Thyroid gland (tissue), 4 donors: ENCODE results near the gene UST. TPM values are rescaled to one million over a fixed set of nuclear protein-coding genes. Genes with fewer than 3 reads are reported as not detected.
"Not testable (repeated sequence)": the region's sequence is repeated elsewhere in the genome, so short reads cannot be mapped to it uniquely, and the experiment has no call there.

Experiments used
- DNase-seq, 2 donors: peaks; one replicate each; pipeline ENCODE4 v3.0.0-alpha.2; 2019
- H3K27ac ChIP-seq, 3 donors: fragments of 200-600 bp; sonication (generic); 1 replicate in 2 of 3; 2 replicates in 1 of 3; pipeline ENCODE4 v1.5.1; 2016 to 2019; ENCODE audit warnings: mild to moderate bottlenecking in 1 of 3, moderate library complexity in 1 of 3
- H3K27me3 ChIP-seq: fragments of 200-600 bp; sonication (generic); one replicate; pipeline ENCODE4 v1.5.1; 2019
- H3K36me3 ChIP-seq, 2 donors: fragments of 200-600 bp; sonication (generic); one replicate each; pipeline ENCODE4 v1.5.1; 2016 to 2019
- H3K4me1 ChIP-seq, 2 donors: fragments of 200-600 bp; sonication (generic); one replicate each; pipeline ENCODE4 v1.5.1; 2017 to 2019
- H3K4me3 ChIP-seq, 3 donors: fragments of 200-600 bp; sonication (generic); replicated peaks in 1 of 3; 1 replicate in 2 of 3; 2 replicates in 1 of 3; pipeline ENCODE4 v1.5.1; 2016; ENCODE audit warnings: mild to moderate bottlenecking in 1 of 3
- H3K9me3 ChIP-seq: fragments of 200-600 bp; sonication (generic); one replicate; pipeline ENCODE4 v1.5.1; 2017
- CTCF ChIP-seq, 6 experiments: fragments of 200-600 bp in 3 of 6; fragments of 450-650 bp in 3 of 6; sonication (generic) in 3 of 6; IDR thresholded peaks; one replicate each; pipeline ENCODE4 v1.5.1; 2016 to 2019; ENCODE audit warnings: antibody characterized with exemption in 6 of 6, mild to moderate bottlenecking in 2 of 6, inconsistent platforms in 1 of 6, moderate library complexity in 1 of 6
- POLR2A ChIP-seq, 2 donors: fragments of 450-650 bp; IDR thresholded peaks; one replicate each; pipeline ENCODE4 v1.6.1; 2017; ENCODE audit warnings: antibody characterized with exemption in 2 of 2, mild to moderate bottlenecking in 2 of 2, moderate library complexity in 1 of 2
- WGBS, 2 donors: methylation state at CpG; one replicate each; pipeline ENCODE4 v1.1.5; 2017; 5-methylcytosine and 5-hydroxymethylcytosine counted together
- intact Hi-C: fragments of 100-400 bp; cut with DNase I; formaldehyde crosslinking; loops from one replicate; pipeline ENCODE4 v1.15.1; 2023
- total RNA-seq, 4 donors: library from RNA; depleted of rRNA; stranded (reverse); fragments of >200 nt; gene quantifications; one replicate each; pipeline ENCODE4 v1.2.3, GENCODE V29; 2016

The UST gene
- total RNA-seq, 4 donors from 2014 or later = 73.4 to 91.2 (median 81.4) TPM

GRCh38 chr6:148954934-148955333 is 208.1 kb downstream of the UST start:
- no peak for DNase-seq
- Histone ChIP-seq H3K4me3 (no peak overlapping the region), H3K27ac (no peak overlapping the region), H3K36me3 (no peaks in the 10 kb centered on the region), H3K4me1 (peaks cover 6 to 8% of the 10 kb centered on the region in 2 donors), H3K27me3 (no peaks in the 10 kb centered on the region), H3K9me3 (no peaks in the 10 kb centered on the region)
- no peak for TF ChIP-seq POLR2A (IDR thresholded peaks at IDR 0.05)
- no peak for TF ChIP-seq CTCF (IDR thresholded peaks at IDR 0.05)
- intact Hi-C loops = no loop called here
- WGBS, 2 donors = 91% methylated on average over 3 of the region's 3 CpGs; no CpG with 5 or more reads in 1 of the 2 donors

GRCh38 chr6:148955441-148955840 is 208.6 kb downstream of the UST start:
- H3K36me3 ChIP-seq = no peaks in the 10 kb centered on the region
- 98 to 99% methylated on average over 3 of the region's 3 CpGs for WGBS, 2 donors
- peaks cover 6 to 8% of the 10 kb centered on the region in 2 donors for H3K4me1 ChIP-seq
- H3K27ac ChIP-seq = no peak overlapping the region
- no peak for DNase-seq
- no peak overlapping the region for H3K4me3 ChIP-seq
- no peaks in the 10 kb centered on the region for H3K9me3 ChIP-seq
- intact Hi-C loops = no loop called here
- H3K27me3 ChIP-seq = no peaks in the 10 kb centered on the region
- TF ChIP-seq CTCF (IDR thresholded peaks at IDR 0.05) = no peak

GRCh38 chr6:148956163-148956562 is 209.3 kb downstream of the UST start:
- WGBS, 2 donors = 93 to 98% methylated on average over 7 of the region's 7 CpGs
- H3K36me3 ChIP-seq, H3K9me3 ChIP-seq, intact Hi-C loops, H3K4me1 ChIP-seq, H3K27me3 ChIP-seq, H3K27ac ChIP-seq, H3K4me3 ChIP-seq, DNase-seq: not testable (repeated sequence)

GRCh38 chr6:148957752-148958151 is 210.9 kb downstream of the UST start:
- WGBS, 2 donors = 88 to 91% methylated on average over 5 of the region's 5 CpGs
- no peak overlapping the region for H3K4me3 ChIP-seq
- H3K27me3 ChIP-seq = no peaks in the 10 kb centered on the region
- DNase-seq = no peak
- no peaks in the 10 kb centered on the region for H3K36me3 ChIP-seq
- H3K9me3 ChIP-seq = no peaks in the 10 kb centered on the region
- peaks cover 0 to 3% of the 10 kb centered on the region in 2 donors for H3K4me1 ChIP-seq
- intact Hi-C loops = no loop called here
- no peak for TF ChIP-seq POLR2A (IDR thresholded peaks at IDR 0.05)
- TF ChIP-seq CTCF (IDR thresholded peaks at IDR 0.05) = no peak
- H3K27ac ChIP-seq = no peak overlapping the region

GRCh38 chr6:148959008-148959407 is 212.2 kb downstream of the UST start:
- peak in 1 of 6 experiments; percentile 6 for TF ChIP-seq CTCF (IDR thresholded peaks at IDR 0.05)
- no peak for TF ChIP-seq POLR2A (IDR thresholded peaks at IDR 0.05)
- no peaks in the 10 kb centered on the region for H3K9me3 ChIP-seq
- peaks cover 0 to 4% of the 10 kb centered on the region in 2 donors for H3K4me1 ChIP-seq
- no peak overlapping the region for H3K4me3 ChIP-seq
- H3K27ac ChIP-seq = no peak overlapping the region
- 64 to 69% methylated on average over 3 of the region's 3 CpGs for WGBS, 2 donors
- no peak for DNase-seq
- no peaks in the 10 kb centered on the region for H3K36me3 ChIP-seq
- intact Hi-C loops = no loop called here
- H3K27me3 ChIP-seq = no peaks in the 10 kb centered on the region

- Histone ChIP-seq H3K4me3 (no peak overlapping the region), H3K27me3 (no peaks in the 10 kb centered on the region), H3K27ac (no peak overlapping the region), H3K9me3 (no peaks in the 10 kb centered on the region), H3K4me1 (peaks cover 0 to 4% of the 10 kb centered on the region in 2 donors), H3K36me3 (peaks cover 0 to 2% of the 10 kb centered on the region in 2 donors)
- 89 to 94% methylated on average over 4 of the region's 4 CpGs for WGBS, 2 donors
- no peak for TF ChIP-seq POLR2A (IDR thresholded peaks at IDR 0.05)
- no peak for TF ChIP-seq CTCF (IDR thresholded peaks at IDR 0.05)
- intact Hi-C loops = no loop called here
- DNase-seq = no peak
Observed at GRCh38 chr6:148959501-148959900, 212.7 kb downstream of the UST start.
